GM18519 (cell line): ENCODE measurements around the gene ARSA.
"Not testable (repeated sequence)": the region's sequence is repeated elsewhere in the genome, so short reads cannot be mapped to it uniquely, and the experiment has no call there.

Experiments used
- ATAC-seq: cut with Tn5 transposase; IDR thresholded peaks from one replicate; pipeline ENCODE4 v1.9.1; 2021; ENCODE audit warnings: mild to moderate bottlenecking, moderate library complexity; ENCODE audit not compliant: unreplicated experiment, low FRiP score

ARSA gene

GRCh38 chr22:50656122-50657070, 28.4 kb upstream of the ARSA start:
- ATAC-seq = no peak

DNA sequence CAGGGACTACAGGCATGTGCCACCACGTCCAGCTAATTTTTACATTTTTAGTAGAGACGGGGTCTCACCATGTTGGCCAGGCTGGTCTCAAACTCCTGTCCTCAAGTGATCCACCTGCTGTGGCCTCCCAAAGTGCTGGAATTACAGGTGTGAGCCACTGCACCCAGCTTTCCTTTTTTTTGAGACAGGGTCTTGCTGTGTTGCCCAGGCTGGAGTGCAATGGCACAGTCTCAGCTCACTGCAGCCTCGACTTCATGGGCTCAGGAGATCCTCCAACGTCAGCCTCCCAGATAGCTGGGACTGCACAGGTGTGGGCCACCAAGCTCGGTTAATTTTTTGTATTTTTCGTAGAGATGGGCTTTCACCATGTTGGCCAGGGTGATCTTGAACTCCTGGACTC, 26.7 kb upstream of the ARSA start:
- ATAC-seq = not testable (repeated sequence)

DNA sequence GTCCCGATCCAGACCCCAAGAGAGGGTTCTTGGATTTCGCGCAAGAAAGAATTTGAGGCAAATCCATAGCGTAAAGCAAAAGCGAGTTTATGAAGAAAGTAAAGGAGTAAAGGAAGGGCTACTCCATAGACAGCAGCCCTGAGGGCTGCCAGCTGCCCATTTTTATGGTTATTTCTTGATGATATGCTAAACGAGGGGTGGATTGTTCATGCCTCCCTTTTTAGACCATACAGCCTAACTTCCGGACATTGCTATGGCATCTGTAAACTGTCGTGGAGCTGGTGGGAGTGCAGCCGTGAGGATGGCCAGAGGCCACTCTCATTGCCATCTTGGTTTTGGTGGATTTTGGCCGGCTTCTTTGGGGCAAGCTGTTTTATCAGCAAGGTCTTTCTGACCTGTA, 25.3 kb upstream of the ARSA start:
- no peak for ATAC-seq

GRCh38 chr22:50643821-50644101, 15.8 kb upstream of the ARSA start:
- not testable (repeated sequence) for ATAC-seq

DNA sequence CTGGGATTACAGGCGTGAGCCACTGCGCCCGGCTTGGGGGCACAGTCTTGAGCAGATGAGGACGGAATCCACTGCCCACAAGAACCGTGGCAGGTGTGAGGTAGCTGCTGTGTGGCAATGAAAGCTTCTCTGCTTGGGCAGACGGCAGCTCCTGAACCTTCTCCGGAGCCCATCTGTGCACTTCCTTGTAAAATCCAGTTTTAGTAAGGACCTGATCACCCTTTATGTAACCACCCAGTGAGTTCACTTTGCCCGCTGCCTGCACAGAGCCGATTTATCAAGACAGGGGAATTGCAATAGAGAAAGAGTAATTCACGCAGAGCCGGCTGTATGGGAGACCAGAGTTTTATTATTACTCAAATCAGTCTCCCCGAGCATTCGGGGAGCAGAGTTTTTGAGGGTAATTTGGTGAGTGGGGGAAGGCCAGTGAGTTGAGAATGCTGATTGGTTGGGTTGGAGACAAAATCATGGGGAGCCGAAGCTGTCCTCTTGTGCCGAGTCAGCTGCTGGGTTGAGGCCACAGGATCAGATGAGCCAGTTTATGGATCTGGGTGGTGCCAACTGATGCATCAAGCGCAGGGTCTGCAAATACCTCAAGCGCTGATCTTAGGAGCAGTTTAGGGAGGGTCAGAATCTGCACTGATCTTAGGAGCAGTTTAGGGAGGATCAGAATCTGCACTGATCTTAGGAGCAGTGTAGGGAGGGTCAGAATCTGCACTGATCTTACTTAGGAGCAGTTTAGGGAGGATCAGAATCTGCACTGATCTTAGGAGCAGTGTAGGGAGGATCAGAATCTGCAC, 15.3 kb upstream of the ARSA start:
- ATAC-seq = not testable (repeated sequence)

DNA sequence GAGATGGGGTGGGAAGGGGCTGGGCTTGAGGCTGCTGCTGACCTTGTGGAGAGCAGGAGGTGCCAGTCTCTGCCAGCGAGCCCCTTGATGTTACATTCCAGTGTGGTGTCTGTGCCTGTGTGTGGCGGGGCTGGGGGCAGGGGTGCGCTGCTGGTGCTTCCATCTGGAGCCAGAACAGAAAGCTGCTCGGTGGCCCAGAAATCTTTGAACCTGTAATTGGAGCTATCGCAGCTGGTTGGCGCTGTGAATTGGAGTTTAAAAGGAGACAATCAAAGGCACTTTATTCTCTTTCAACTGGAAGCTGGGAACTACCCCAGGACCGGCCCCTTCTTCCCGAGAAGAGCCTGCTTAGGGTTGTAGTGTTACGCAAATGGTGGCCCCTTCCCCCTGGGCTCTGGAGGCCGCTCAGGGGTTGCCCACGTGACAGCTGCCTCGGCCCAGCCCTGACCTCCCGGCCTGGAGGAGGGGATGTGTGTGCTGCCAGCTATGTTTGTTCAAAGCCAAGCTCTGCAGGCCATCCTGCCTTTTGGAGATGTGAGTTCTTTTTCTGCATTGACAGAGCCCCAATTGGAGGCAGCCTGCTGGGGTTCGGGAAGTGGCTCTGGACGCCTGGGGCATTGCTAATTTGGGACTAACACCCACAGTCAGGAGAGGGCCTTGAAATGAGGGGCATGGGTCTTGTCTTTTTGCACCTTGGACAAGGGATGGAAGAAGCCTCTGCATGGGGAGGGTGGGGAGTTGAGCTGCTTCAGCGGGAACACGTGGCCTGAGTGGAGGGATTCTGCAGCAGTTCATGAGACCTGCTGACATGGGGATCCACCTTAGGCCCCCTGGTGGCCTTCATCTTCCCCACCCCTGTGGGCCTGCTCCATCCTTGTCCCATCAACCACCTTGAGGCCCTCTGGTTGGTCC, 14.0 kb upstream of the ARSA start:
- ATAC-seq = no peak

GRCh38 chr22:50640857-50641647, 13.1 kb upstream of the ARSA start:
- no peak for ATAC-seq

GRCh38 chr22:50640296-50640695, 12.3 kb upstream of the ARSA start:
- not testable (repeated sequence) for ATAC-seq

GRCh38 chr22:50635591-50635990, 7.6 kb upstream of the ARSA start:
- no peak for ATAC-seq

- no peak for ATAC-seq
Observed at GRCh38 chr22:50633771-50634170, 5.8 kb upstream of the ARSA start.

DNA sequence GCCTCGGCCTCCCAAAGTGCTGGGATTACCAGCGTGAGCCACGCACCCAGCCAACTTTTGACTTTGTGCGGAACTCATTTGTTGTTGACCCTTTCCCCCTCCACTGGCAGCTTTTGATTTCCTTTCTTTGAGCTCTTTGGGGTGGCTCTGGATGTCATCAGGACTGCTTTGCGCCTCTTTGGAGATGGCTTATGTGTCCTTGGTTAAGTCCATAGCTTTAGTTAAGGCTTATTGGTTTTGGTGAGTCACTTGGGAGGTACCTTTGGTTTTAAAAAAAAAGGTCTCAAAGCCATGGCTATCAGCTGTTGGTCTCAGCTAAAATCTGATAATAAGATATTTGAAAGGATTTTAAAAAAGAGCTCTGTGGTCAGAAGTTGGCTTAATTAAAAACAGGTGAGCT, 5.1 kb upstream of the ARSA start:
- ATAC-seq = no peak

DNA sequence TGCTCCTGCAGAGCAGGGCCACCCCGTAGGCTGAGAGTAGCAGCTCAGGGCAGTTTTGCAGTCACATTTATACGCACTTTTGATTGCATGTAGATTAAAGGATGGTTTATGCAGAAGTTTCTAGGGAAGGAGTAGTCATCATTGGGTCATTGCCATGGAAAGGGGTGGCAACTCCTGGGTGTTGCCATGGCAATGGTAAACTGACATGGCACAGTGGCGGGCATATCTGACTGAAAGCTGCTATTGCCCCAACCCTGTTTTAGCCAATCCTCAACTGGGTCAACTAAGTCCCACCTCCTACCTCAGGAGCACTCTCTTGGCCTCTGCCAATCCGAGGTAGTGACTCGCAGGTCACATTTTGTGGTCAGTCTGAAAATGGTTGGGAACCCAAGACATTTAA, 2.4 kb upstream of the ARSA start:
- ATAC-seq = no peak

DNA sequence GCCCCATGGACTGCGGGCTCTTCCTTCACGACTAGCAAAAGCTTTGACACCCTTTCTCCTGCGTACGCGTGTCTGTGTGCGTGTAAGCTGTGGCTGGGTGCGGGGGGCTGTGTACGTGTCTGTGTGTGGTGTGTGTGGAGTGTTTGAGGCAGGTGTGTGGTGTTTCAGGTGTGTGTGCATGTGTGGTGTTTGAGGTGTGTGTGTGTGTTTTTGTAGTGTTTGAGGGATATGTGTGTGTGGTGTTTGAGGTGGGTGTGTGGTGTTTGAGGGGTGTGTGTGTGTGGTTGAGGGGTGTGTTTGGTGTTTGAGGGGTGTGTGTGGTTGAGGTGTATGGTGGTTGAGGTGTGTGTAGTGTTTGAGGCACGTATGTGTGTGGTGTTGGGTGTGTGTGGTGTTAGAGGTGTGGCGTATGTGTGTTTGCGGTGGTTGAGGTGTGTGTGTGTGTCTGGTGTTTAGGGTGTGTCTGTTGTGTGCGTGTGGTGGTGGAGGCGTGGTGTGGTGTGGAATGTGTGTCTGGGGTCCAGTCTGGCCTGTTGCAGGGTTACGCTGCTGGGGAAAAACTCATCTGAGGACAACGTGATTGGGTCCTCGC, 687 bp upstream of the ARSA start:
- no peak for ATAC-seq

- no peak for ATAC-seq
Observed at GRCh38 chr22:50626850-50627641, 906 bp downstream of the ARSA start.

GRCh38 chr22:50626314-50626849, 1.6 kb downstream of the ARSA start:
- ATAC-seq = no peak

- no peak for ATAC-seq
Observed at GRCh38 chr22:50625568-50626313, 2.2 kb downstream of the ARSA start.

DNA sequence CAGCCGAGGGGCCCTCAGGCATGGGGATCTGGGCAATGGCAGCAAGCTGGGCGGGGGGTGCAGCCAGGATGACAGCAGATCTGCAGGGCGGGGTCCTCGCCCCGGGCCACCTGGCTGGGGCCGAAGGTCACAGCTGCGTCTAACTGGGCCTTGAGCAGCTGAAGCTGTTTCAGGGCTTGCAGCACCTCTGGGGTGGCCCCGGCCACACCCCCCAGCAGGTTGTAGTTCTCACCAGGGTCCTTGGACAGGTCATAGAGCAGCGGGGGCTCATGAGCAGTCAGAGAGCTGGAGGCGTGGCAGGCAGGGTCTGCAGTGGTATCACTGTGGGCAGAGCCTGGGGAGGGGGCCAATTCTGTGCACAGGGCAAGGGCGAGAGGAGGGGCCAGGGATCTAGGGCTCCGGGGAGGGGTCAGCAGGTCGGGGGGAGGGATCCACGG, 2.8 kb downstream of the ARSA start:
- ATAC-seq = no peak
